ENCODE measurements around the gene USF2. TPM values are rescaled to one million over a fixed set of nuclear protein-coding genes. Genes with fewer than 3 reads are reported as not detected.

Gene USF2
- total and polyA plus RNA-seq, 2 donors (not counting 1 experiment from before 2014, with no cell fraction given), result 53.8 to 74.9 TPM

- H3K36me3 ChIP-seq (ENCODE audit: control insufficient read depth, insufficient read depth, low read length), result peaks cover 2% of the 10 kb centered on the region
- DNase-seq (ENCODE audit: low read depth in 2 of 2), result no peak
- H3K4me1 ChIP-seq (ENCODE audit: control insufficient read depth, extremely low read depth, insufficient read depth, low read length), result peaks cover 2% of the 10 kb centered on the region
- peaks cover 12% of the 10 kb centered on the region for H3K79me2 ChIP-seq (ENCODE audit: control insufficient read depth, insufficient read depth, low read length)
- no peaks in the 10 kb centered on the region for H3K9me3 ChIP-seq (ENCODE audit: control insufficient read depth, insufficient read depth, low read depth, low read length)
- no peak overlapping the region for H2AFZ ChIP-seq (ENCODE audit: low read length)
- H4K20me1 ChIP-seq (ENCODE audit: control insufficient read depth, extremely low read depth, insufficient read depth, low read length), result no peaks in the 10 kb centered on the region
- H3K4me3 ChIP-seq (replicated peaks in 1 of 4; ENCODE audit: control extremely low read depth in 1 of 4, insufficient read depth in 1 of 4, low read depth in 3 of 4, low read length in 4 of 4), result no peak overlapping the region
- no peak overlapping the region for H3K9ac ChIP-seq (ENCODE audit: insufficient read depth, low read length)
- TF ChIP-seq EZH2 (IDR thresholded peaks at IDR 0.05; ENCODE audit: low read length, missing control alignments), result no peak
- no peak for TF ChIP-seq CTCF (conservative IDR thresholded peaks at IDR 0.05 in 1 of 2, IDR thresholded peaks at IDR 0.05 in 1 of 2; ENCODE audit: low read depth in 1 of 2, low read length in 2 of 2)
- H3K4me2 ChIP-seq (ENCODE audit: extremely low read depth, insufficient read depth, low read length), result no peak overlapping the region
- no peak overlapping the region for H3K27ac ChIP-seq (ENCODE audit: insufficient read depth, low read length)
- H3K27me3 ChIP-seq (ENCODE audit: control insufficient read depth, insufficient read depth, low read length), result no peaks in the 10 kb centered on the region
These were observed 4.3 kb upstream of the USF2 start for GRCh38 chr19:35264268-35265125.

- Histone ChIP-seq H3K9ac (ENCODE audit: insufficient read depth, low read length) (no peak overlapping the region), H2AFZ (ENCODE audit: low read length) (no peak overlapping the region), H3K27me3 (ENCODE audit: control insufficient read depth, insufficient read depth, low read length) (no peaks in the 10 kb centered on the region), H3K27ac (ENCODE audit: insufficient read depth, low read length) (no peak overlapping the region), H3K4me3 (replicated peaks in 1 of 4; ENCODE audit: control extremely low read depth in 1 of 4, insufficient read depth in 1 of 4, low read depth in 3 of 4, low read length in 4 of 4) (no peak overlapping the region), H3K9me3 (ENCODE audit: control insufficient read depth, insufficient read depth, low read depth, low read length) (no peaks in the 10 kb centered on the region), H3K4me2 (ENCODE audit: extremely low read depth, insufficient read depth, low read length) (no peak overlapping the region), H4K20me1 (ENCODE audit: control insufficient read depth, extremely low read depth, insufficient read depth, low read length) (no peaks in the 10 kb centered on the region), H3K4me1 (ENCODE audit: control insufficient read depth, extremely low read depth, insufficient read depth, low read length) (peaks cover 2% of the 10 kb centered on the region), H3K36me3 (ENCODE audit: control insufficient read depth, insufficient read depth, low read length) (peaks cover 2% of the 10 kb centered on the region), H3K79me2 (ENCODE audit: control insufficient read depth, insufficient read depth, low read length) (peaks cover 12% of the 10 kb centered on the region)
- TF ChIP-seq EZH2 (IDR thresholded peaks at IDR 0.05; ENCODE audit: low read length, missing control alignments) (no peak), CTCF (conservative IDR thresholded peaks at IDR 0.05 in 1 of 2, IDR thresholded peaks at IDR 0.05 in 1 of 2; ENCODE audit: low read depth in 1 of 2, low read length in 2 of 2) (no peak)
- DNase-seq (ENCODE audit: low read depth in 2 of 2), result no peak
These were observed 3.4 kb upstream of the USF2 start for GRCh38 chr19:35265126-35265899.

- Histone ChIP-seq H3K27ac (ENCODE audit: insufficient read depth, low read length) (no peak overlapping the region), H2AFZ (ENCODE audit: low read length) (no peak overlapping the region), H3K36me3 (ENCODE audit: control insufficient read depth, insufficient read depth, low read length) (peaks cover 4% of the 10 kb centered on the region), H3K4me1 (ENCODE audit: control insufficient read depth, extremely low read depth, insufficient read depth, low read length) (peaks cover 2% of the 10 kb centered on the region), H3K9me3 (ENCODE audit: control insufficient read depth, insufficient read depth, low read depth, low read length) (no peaks in the 10 kb centered on the region), H3K79me2 (ENCODE audit: control insufficient read depth, insufficient read depth, low read length) (peaks cover 12% of the 10 kb centered on the region), H4K20me1 (ENCODE audit: control insufficient read depth, extremely low read depth, insufficient read depth, low read length) (no peaks in the 10 kb centered on the region), H3K4me2 (ENCODE audit: extremely low read depth, insufficient read depth, low read length) (no peak overlapping the region), H3K4me3 (replicated peaks in 1 of 4; ENCODE audit: control extremely low read depth in 1 of 4, insufficient read depth in 1 of 4, low read depth in 3 of 4, low read length in 4 of 4) (no peak overlapping the region), H3K27me3 (ENCODE audit: control insufficient read depth, insufficient read depth, low read length) (no peaks in the 10 kb centered on the region), H3K9ac (ENCODE audit: insufficient read depth, low read length) (no peak overlapping the region)
- TF ChIP-seq CTCF (conservative IDR thresholded peaks at IDR 0.05 in 1 of 2, IDR thresholded peaks at IDR 0.05 in 1 of 2; ENCODE audit: low read depth in 1 of 2, low read length in 2 of 2), result no peak
- TF ChIP-seq EZH2 (IDR thresholded peaks at IDR 0.05; ENCODE audit: low read length, missing control alignments), result no peak
- DNase-seq (ENCODE audit: low read depth in 2 of 2), result no peak
These were observed 2.8 kb upstream of the USF2 start for GRCh38 chr19:35265900-35266519.
